HG03045 (cell line): Measurements from ENCODE around the gene NUCB2.
"Not testable (repeated sequence)": the region's sequence is repeated elsewhere in the genome, so short reads cannot be mapped to it uniquely, and the experiment has no call there.

Experiments
- ATAC-seq: cut with Tn5 transposase; IDR thresholded peaks from one replicate; pipeline ENCODE4 v1.9.1; 2021; ENCODE audit warnings: mild to moderate bottlenecking, moderate library complexity; ENCODE audit not compliant: unreplicated experiment

Gene NUCB2

GRCh38 chr11:17268500-17268899 is 8.0 kb upstream of the NUCB2 start:
- not testable (repeated sequence) for ATAC-seq

- ATAC-seq: no peak
Measured at GRCh38 chr11:17268902-17269301, 7.6 kb upstream of the NUCB2 start.

- ATAC-seq: no peak
Measured at GRCh38 chr11:17272801-17273200, 3.7 kb upstream of the NUCB2 start.

- ATAC-seq: no peak
Measured at GRCh38 chr11:17273211-17273610, 3.3 kb upstream of the NUCB2 start.

GRCh38 chr11:17273668-17274282 is 2.8 kb upstream of the NUCB2 start:
- ATAC-seq: no peak

- ATAC-seq: no peak
Measured at GRCh38 chr11:17275400-17276235, 921 bp upstream of the NUCB2 start.

- peak; percentile 14 for ATAC-seq
Measured at GRCh38 chr11:17277024-17277584, 565 bp downstream of the NUCB2 start.

- ATAC-seq: no peak
Measured at GRCh38 chr11:17280494-17281127, 4.1 kb downstream of the NUCB2 start.

GRCh38 chr11:17286332-17286731 is 9.8 kb downstream of the NUCB2 start:
- no peak for ATAC-seq

GRCh38 chr11:17287058-17287457 is 10.5 kb downstream of the NUCB2 start:
- ATAC-seq: no peak

GRCh38 chr11:17291710-17292109 is 15.2 kb downstream of the NUCB2 start:
- ATAC-seq: no peak

GRCh38 chr11:17293311-17293710 is 16.8 kb downstream of the NUCB2 start:
- no peak for ATAC-seq

- no peak for ATAC-seq
Measured at GRCh38 chr11:17294033-17294432, 17.5 kb downstream of the NUCB2 start.

GRCh38 chr11:17296852-17297559 is 20.5 kb downstream of the NUCB2 start:
- ATAC-seq: no peak

GRCh38 chr11:17298302-17298701 is 21.8 kb downstream of the NUCB2 start:
- ATAC-seq: peak; percentile 93

- no peak for ATAC-seq
Measured at GRCh38 chr11:17300372-17300771, 23.8 kb downstream of the NUCB2 start.

- ATAC-seq: no peak
Measured at GRCh38 chr11:17313349-17314231, 37.1 kb downstream of the NUCB2 start.

- ATAC-seq: no peak
Measured at GRCh38 chr11:17314232-17314547, 37.7 kb downstream of the NUCB2 start.

GRCh38 chr11:17314904-17315426 is 38.4 kb downstream of the NUCB2 start:
- no peak for ATAC-seq
